Small intestine (tissue), 7 donors: Measurements from ENCODE around the gene PBX4. TPM values are rescaled to one million over a fixed set of nuclear protein-coding genes. Genes with fewer than 3 reads are reported as not detected.

Experiments
- DNase-seq, 2 donors: peaks; one replicate each; pipeline versions ENCODE4 v3.0.0 to v3.0.0-alpha.2; 2013
- FAIRE-seq: peaks from 2 replicates; lab custom pipeline; 2012; peaks lifted over from hg19 to GRCh38; lab: Jason Lieb, UNC
- H3K27ac ChIP-seq, 3 donors: one replicate each; pipeline ENCODE4 v1.5.1; 2013; ENCODE audit warnings: low read length in 2 of 3, mild to moderate bottlenecking in 2 of 3, control low read depth in 1 of 3, inconsistent platforms in 1 of 3, low read depth in 1 of 3, moderate library complexity in 1 of 3
- H3K27me3 ChIP-seq, 3 donors: one replicate each; pipeline ENCODE4 v1.6.1; 2013; ENCODE audit warnings: low read length in 3 of 3, inconsistent platforms in 1 of 3; ENCODE audit not compliant: control insufficient read depth in 3 of 3, insufficient read depth in 3 of 3
- H3K36me3 ChIP-seq, 3 donors: one replicate each; pipeline ENCODE4 v1.6.1; 2013; ENCODE audit warnings: low read length in 3 of 3, inconsistent platforms in 1 of 3, low read depth in 1 of 3, mild to moderate bottlenecking in 1 of 3, moderate library complexity in 1 of 3; ENCODE audit not compliant: control insufficient read depth in 3 of 3, insufficient read depth in 2 of 3
- H3K4me1 ChIP-seq, 3 donors: one replicate each; pipeline ENCODE4 v1.6.1; 2013; ENCODE audit warnings: low read length in 2 of 3, inconsistent platforms in 1 of 3, low read depth in 1 of 3, mild to moderate bottlenecking in 1 of 3, moderate library complexity in 1 of 3; ENCODE audit not compliant: control insufficient read depth in 3 of 3, insufficient read depth in 2 of 3
- H3K4me3 ChIP-seq, 3 donors: one replicate each; pipeline ENCODE4 v1.5.1; 2013; ENCODE audit warnings: low read length in 3 of 3, control low read depth in 1 of 3, inconsistent platforms in 1 of 3, low read depth in 1 of 3, mild to moderate bottlenecking in 1 of 3, moderate library complexity in 1 of 3
- H3K9me3 ChIP-seq, 2 donors: one replicate each; pipeline ENCODE4 v1.6.1; 2013; ENCODE audit warnings: low read depth in 1 of 2, low read length in 1 of 2; ENCODE audit not compliant: control insufficient read depth in 2 of 2, insufficient read depth in 1 of 2
- WGBS, 3 donors: extraction: QIAGEN DNeasy Blood & Tissue Kit; methylation state at CpG; one replicate each; pipeline ENCODE4 v1.1.7; 2013; 5-methylcytosine and 5-hydroxymethylcytosine counted together
- polyA plus RNA-seq, 4 donors: library from polyadenylated mRNA; stranded (reverse) in 3 of 4; unstranded in 1 of 4; fragments of 200-250 nt in 3 of 4; fragments of 120-200 nt in 1 of 4; gene quantifications; one replicate each; pipeline versions ENCODE4 v1.2.1 to v1.2.3, GENCODE V29; 2013
- donor health status: healthy with polysubstance abuse.
- donor health status: control.
- donor health status: control.
- donor health status: Bipolar disorder and iron deficiency.
- donor health status: healthy.

The PBX4 gene
- polyA plus RNA-seq, 4 donors: 0.81 to 2.5 (median 1.4) TPM

DNA sequence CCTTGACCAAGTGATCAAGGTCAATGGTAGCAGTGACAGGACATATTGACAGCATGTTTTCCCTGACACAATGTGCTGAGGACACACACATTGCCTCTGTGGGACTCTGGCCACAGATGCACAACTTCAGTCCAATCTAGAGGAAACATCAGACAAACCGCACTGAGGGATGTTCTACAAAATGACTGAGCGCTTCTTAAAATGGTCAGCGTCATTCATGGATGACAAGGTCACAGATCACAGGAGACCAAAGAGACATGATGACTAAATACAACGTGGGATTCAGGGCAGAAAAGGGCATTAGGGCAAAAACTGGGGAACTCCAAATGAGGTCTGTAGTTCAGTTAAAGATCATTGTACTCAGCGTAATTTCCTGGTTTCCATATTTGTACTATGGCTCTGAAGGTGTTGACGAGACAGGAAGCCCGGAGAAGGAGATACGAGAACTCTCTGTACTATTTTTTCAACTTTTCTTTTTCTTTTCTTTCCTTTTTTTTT, 20.6 kb downstream of the PBX4 start:
- FAIRE-seq (no peak), DNase-seq (peak in 1 of 2 donors; percentile 54)
- WGBS, 3 donors: 64 to 77% (median 70%) methylated on average over 8 of the region's 8 CpGs
- H3K4me1 ChIP-seq: peaks cover 0 to 3% (median 0%) of the 10 kb centered on the region in 3 donors
- H3K9me3 ChIP-seq: no peaks in the 10 kb centered on the region
- H3K4me3 ChIP-seq: no peak overlapping the region
- H3K36me3 ChIP-seq: no peaks in the 10 kb centered on the region
- peak overlapping the region in 2 of 3 donors; percentile 62 to 72 for H3K27ac ChIP-seq
- no peaks in the 10 kb centered on the region for H3K27me3 ChIP-seq

DNA sequence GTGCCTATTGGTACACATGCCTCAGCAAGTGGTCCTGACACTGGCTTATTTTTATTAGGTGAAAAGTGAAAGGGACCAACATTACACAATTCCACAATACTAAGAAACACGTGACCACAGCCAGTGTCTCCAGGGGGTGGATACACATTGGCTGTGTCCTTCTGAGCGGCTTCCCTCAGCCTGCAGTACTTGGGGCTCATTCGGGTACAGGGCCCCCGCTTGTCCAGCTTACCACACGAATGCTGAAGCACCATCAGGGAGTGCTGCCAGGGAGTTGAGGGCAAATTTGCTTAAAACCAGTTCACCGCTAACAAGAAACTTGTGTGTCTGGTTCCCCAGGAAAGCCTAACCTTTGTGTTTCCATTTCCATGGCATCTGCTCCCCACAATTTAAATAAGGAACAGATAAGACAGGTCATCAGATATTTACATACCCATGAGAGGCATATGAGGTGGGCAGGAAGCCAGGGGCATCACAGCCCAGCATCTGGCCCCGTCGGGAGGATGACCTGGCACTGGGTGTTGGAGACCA, 23.3 kb downstream of the PBX4 start:
- FAIRE-seq (no peak), DNase-seq (peak; percentile 28 to 31)
- Histone ChIP-seq H3K27ac (peak overlapping the region in 1 of 3 donors; percentile 3), H3K36me3 (no peaks in the 10 kb centered on the region), H3K4me1 (peaks cover 0 to 6% (median 2%) of the 10 kb centered on the region in 3 donors), H3K9me3 (no peaks in the 10 kb centered on the region), H3K27me3 (no peaks in the 10 kb centered on the region), H3K4me3 (no peak overlapping the region)
- WGBS, 3 donors: 15 to 52% (median 30%) methylated on average over 7 to 8 of the region's 8 CpGs

DNA sequence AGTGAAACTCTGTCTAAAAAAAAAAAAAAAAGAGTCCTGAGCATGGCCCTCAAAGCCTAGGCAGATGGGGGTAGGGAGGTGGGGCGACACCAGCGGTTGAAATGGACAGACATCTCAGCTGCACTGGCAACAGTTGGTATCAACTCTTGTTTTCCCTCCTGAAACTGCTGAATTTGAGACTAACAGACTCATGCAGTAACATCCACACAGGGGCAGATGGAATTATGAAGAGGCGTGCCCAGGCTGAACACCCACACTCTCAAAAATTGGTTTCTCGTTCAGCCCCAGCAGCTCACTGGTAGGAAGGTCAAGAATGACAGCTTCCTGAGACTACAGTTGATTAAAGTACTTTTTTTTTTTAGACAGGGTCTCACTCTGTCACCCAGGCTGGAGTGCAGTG, 24.1 kb downstream of the PBX4 start:
- 87 to 97% (median 97%) methylated on average over 4 of the region's 4 CpGs for WGBS, 3 donors
- Histone ChIP-seq H3K27me3 (no peaks in the 10 kb centered on the region), H3K36me3 (no peaks in the 10 kb centered on the region), H3K4me3 (no peak overlapping the region), H3K4me1 (peaks cover 0 to 6% (median 2%) of the 10 kb centered on the region in 3 donors), H3K9me3 (no peaks in the 10 kb centered on the region), H3K27ac (peak overlapping the region in 1 of 3 donors; percentile 34)
- no peak for FAIRE-seq
- DNase-seq: no peak

DNA sequence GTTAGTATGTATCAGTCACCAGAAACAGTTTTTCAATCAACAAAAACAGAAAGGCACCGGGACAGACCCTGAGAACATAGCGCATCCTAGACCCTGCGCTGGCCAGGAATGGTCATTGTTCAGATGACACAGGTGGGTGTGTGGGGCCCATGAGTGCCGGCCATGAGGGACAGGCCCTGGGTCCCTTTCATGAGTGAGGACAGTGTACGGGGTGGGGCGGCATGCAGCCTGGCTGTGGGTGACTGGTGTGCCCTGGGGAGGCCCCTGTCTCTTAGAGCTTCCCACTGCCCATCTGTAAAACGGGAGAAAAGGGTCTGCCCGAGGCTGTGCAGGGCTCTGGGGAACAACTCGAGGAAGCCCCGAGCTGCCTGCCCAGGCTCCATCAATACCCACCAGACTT, 25.8 kb downstream of the PBX4 start:
- H3K4me3 ChIP-seq: no peak overlapping the region
- H3K27me3 ChIP-seq: no peaks in the 10 kb centered on the region
- H3K27ac ChIP-seq: no peak overlapping the region
- no peaks in the 10 kb centered on the region for H3K9me3 ChIP-seq
- FAIRE-seq (no peak), DNase-seq (no peak)
- H3K4me1 ChIP-seq: peaks cover 0 to 6% (median 2%) of the 10 kb centered on the region in 3 donors
- 93 to 97% (median 96%) methylated on average over 10 of the region's 10 CpGs for whole genome bisulfite sequencing, 3 donors
- no peaks in the 10 kb centered on the region for H3K36me3 ChIP-seq

DNA sequence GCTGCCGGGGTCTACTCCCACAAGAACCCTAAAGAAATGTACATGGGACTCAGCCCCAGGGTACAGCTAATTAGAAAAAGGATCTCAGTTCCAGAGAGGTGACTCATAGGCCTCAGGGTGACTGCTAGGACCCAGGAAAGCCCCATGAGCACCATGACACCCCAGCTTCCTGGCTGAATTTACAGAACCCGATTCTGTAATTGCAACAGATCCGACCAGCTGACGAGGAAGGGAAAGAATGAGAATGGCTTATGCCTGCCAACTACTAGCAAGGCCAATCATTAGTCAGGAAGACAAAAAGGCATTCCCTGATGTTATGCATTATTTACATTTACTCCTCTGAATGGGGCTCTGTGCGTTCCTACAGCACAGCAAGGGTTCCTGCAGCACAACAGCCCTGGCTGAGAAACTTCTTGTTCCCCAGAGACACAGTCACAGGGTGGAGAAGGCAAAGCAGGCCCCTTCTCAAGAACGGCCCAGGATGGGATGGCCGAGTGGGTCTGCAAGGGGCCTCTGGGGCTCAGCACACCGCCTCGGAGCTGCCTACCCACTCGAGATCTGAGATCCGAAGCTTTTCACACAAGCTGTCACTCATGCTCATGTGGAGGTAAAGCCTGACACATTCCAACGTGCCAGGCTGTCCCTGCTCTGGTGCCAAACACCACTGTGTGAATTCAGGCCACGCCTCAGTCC, 27.2 kb downstream of the PBX4 start:
- FAIRE-seq (no peak), DNase-seq (peak; percentile 41 to 56)
- Histone ChIP-seq H3K4me1 (peaks cover 0 to 6% (median 2%) of the 10 kb centered on the region in 3 donors), H3K36me3 (no peaks in the 10 kb centered on the region), H3K4me3 (no peak overlapping the region), H3K9me3 (no peaks in the 10 kb centered on the region), H3K27ac (peak overlapping the region; percentile 9 to 83 (median 18)), H3K27me3 (no peaks in the 10 kb centered on the region)
- WGBS, 3 donors: 48 to 57% (median 55%) methylated on average over 13 of the region's 13 CpGs

DNA sequence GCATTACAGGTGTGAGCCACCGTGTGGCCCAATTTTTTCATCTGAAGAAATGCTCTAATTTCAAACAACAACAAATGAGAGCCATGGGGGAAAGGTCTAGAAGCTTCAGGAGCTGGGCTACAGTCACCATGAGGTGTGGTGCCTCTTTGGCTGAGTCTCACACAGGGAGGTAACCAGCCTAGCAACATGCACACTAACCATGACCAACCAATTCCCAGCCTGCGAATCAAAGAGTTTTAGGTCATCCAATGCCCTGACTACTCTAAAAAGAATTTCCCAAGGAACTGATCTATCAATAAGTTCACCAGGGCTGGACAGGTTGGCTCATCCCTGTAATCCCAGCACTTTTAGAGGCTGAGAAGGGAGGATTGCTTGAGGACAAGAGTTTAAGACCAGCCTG, 29.9 kb downstream of the PBX4 start:
- H3K36me3 ChIP-seq: no peaks in the 10 kb centered on the region
- no peak overlapping the region for H3K27ac ChIP-seq
- H3K9me3 ChIP-seq: no peaks in the 10 kb centered on the region
- H3K4me1 ChIP-seq: peaks cover 0 to 6% (median 2%) of the 10 kb centered on the region in 3 donors
- no peak for DNase-seq
- no peak overlapping the region for H3K4me3 ChIP-seq
- WGBS, 3 donors: 73 to 84% (median 83%) methylated on average over 2 of the region's 2 CpGs
- H3K27me3 ChIP-seq: no peaks in the 10 kb centered on the region
- no peak for FAIRE-seq

DNA sequence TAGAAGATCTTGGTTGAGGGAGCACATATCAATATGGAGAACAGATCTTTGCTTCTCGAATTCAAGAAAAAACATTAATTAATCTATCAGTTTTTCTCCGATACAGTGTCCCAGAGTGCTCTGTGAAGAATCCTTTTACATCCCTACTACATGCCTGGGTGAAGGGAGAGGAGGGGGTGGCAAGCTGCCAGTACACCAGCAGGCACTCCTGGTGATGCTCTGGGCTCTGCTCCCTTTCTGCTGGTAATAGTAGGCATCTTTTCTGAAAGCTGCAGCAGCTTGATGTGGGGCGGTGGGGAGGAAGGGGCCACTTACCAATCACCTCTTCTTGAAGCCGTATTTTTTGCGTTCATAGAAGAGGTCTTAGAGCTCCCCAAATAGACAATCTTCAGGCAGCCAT, 30.7 kb downstream of the PBX4 start:
- H3K4me1 ChIP-seq: peaks cover 0 to 6% (median 2%) of the 10 kb centered on the region in 3 donors
- H3K27me3 ChIP-seq: no peaks in the 10 kb centered on the region
- no peak overlapping the region for H3K4me3 ChIP-seq
- WGBS, 3 donors: 94 to 96% (median 96%) methylated on average over 5 of the region's 5 CpGs
- H3K27ac ChIP-seq: no peak overlapping the region
- DNase-seq (no peak), FAIRE-seq (no peak)
- H3K36me3 ChIP-seq: no peaks in the 10 kb centered on the region
- H3K9me3 ChIP-seq: no peaks in the 10 kb centered on the region

DNA sequence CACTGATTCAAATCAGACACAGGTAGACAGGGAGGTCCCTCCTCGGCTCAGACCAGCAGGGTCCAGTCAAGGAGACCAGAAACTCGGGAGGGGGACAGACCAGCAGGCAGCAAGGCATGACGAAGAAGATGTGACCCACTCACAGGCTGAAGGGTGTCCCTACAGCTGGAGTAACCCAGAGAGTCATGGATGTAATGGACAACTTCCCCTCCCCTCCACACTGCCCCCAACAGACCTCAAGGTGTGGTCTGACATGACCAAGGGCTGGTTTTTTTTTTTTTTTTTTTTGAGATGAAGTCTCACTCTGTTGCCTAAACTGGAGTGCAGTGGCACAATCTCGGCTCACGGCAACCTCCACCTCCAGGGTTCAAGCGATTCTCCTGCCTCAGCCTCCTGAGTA, 34.1 kb downstream of the PBX4 start:
- Histone ChIP-seq H3K27me3 (no peaks in the 10 kb centered on the region), H3K4me1 (peaks cover 0 to 7% (median 4%) of the 10 kb centered on the region in 3 donors), H3K4me3 (no peak overlapping the region), H3K9me3 (no peaks in the 10 kb centered on the region), H3K36me3 (no peaks in the 10 kb centered on the region), H3K27ac (no peak overlapping the region)
- WGBS, 3 donors: 92 to 96% (median 94%) methylated on average over 6 of the region's 6 CpGs
- DNase-seq (no peak), FAIRE-seq (no peak)
